Neuron (in vitro differentiated cells): ENCODE measurements around the gene VAV2.

ENCODE experiments used
- H2AFZ ChIP-seq: one replicate; pipeline ENCODE4 v1.6.1; 2013; ENCODE audit warnings: low read depth, mild to moderate bottlenecking, inconsistent platforms, low read length, moderate library complexity
- H3K27me3 ChIP-seq: one replicate; pipeline ENCODE4 v1.6.1; 2013; ENCODE audit warnings: low read length; ENCODE audit not compliant: insufficient read depth
- H3K36me3 ChIP-seq: one replicate; pipeline ENCODE4 v1.6.1; 2013; ENCODE audit warnings: low read length; ENCODE audit not compliant: insufficient read depth
- H3K4me1 ChIP-seq: one replicate; pipeline ENCODE4 v1.6.1; 2013; ENCODE audit warnings: low read length; ENCODE audit not compliant: insufficient read depth
- H3K4me3 ChIP-seq: 2 replicates; pipeline ENCODE4 v1.5.1; 2013; ENCODE audit warnings: mild to moderate bottlenecking, low read length, moderate library complexity
- H3K9me3 ChIP-seq: one replicate; pipeline ENCODE4 v1.6.1; 2013; ENCODE audit warnings: low read length

VAV2 gene

DNA sequence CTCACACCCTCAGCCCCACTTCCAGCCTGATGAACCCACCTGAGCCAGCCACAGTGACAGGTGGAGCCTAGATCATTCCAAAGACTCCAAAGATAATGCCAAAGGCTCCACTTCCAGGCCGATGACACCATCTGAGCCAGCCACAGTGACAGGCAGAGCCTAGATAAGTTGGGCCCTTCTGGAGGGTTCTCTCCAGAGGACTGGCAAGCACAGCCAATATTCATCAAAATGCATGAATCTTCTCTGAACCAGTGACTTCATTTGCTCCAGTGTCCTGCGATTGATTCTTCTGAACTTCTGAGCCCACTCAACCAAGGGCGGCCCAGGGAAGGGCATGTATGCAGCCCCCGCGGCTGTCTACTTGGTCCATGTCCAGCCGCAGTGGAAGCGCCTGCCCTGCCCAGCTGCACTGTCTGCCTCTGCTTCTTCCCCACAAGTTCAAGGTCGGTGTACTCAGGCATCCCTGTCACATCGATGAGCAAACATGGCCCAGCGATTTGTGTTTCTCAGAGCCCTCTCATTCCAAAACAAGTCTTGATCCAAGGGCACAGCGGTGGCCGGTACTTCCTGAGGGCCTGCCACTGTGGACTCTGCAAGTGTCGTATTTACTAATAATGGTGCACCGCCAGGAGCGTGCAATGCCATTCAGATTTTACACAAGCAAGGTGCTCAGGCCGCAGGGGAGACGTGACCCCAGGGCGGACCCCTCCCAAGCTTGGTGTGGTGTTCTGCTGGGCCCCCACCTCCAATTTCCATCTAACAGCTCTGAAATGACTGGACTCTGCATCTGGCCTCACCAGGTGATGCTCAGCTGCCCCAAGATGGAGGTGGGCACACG, 107.0 kb downstream of the VAV2 start:
- H3K4me1 ChIP-seq, result peaks cover 58% of the 10 kb centered on the region

DNA sequence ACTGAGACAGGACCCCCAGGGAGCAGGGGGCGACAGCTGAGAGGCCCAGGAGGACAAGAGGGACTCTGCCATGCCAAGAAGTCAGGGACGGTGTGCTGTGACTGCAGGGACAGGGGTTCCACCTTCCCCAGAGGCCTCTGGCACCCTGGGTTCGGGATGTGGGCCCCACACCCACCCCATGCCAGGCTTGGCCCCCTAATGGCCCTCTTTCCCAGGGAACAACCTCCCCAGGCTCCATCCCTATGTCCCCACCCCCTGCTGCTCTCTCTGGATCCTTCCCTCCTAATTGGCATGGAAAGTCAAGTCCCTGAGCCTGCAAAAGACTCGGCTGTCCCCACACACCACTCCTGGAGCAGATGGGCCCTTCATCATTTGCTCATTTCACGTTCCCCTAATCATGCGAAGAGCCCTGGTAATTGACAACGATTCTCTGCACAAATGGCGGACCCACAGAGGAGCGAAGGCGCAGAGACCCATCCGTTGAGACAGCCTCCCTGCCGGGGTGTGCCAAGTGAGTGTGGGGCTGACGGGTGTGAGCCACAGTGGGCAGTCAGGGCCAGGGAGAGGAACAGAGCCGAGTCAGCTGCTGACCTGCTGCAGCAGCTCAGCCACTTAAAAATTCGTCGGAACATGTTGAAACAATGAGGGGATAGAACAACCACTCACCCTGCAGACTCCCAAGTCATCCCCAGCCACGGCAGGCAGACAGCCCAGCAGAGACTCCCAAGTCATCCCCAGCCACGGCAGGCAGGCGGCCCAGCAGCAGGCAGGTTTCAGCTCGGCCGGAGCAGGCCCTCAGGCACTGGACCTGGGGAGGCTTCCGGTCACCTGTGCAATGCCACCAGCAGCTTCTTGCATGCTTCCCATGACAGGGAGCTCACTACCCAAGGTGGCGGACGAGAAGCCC, 109.0 kb downstream of the VAV2 start:
- H3K36me3 ChIP-seq, result no peaks in the 10 kb centered on the region
- no peaks in the 10 kb centered on the region for H3K27me3 ChIP-seq
- H3K9me3 ChIP-seq, result no peaks in the 10 kb centered on the region
- H3K4me3 ChIP-seq, result no peak overlapping the region
- no peak overlapping the region for H2AFZ ChIP-seq
- peaks cover 37% of the 10 kb centered on the region for H3K4me1 ChIP-seq

More for the DNA sequence above, 107.0 kb downstream of the VAV2 start:
- no peaks in the 10 kb centered on the region for H3K9me3 ChIP-seq
- H3K27me3 ChIP-seq, result no peaks in the 10 kb centered on the region
- H3K36me3 ChIP-seq, result no peaks in the 10 kb centered on the region
- H3K4me3 ChIP-seq, result no peak overlapping the region
- H2AFZ ChIP-seq, result no peak overlapping the region

DNA sequence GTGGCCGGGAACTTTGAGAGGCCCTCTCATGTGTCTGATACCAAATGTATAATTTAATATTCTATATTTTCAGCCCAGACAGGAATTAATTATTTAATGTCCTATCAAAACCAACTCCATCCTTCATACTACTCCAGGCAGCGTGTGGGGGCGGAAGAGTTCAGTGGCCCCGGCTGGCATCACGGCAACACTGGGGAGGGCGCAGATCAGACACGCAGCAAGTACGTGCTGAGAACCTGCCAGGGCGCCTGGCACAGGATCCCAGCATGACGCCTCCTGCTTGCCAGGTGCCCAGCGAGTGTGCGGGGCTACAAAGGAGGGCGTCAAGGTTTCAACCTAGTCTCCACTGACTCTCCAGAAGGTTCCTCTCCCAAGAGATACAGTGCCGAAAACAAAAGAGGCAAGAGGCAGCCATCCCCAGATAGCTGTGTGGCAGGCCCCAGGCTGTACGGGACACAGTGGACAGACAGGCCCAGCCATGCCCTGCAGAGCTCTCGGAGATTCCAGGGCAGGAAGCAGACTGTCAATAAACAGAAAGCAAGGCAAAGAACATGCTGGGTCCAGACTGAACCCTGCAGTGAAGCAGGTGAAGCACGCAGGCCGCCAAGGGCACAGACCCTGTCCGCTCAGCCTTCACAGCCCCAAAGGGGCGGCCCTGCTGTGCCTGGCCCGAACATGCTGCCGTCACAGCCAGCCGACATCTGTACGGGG, 110.3 kb downstream of the VAV2 start:
- peaks cover 25% of the 10 kb centered on the region for H3K4me1 ChIP-seq

DNA sequence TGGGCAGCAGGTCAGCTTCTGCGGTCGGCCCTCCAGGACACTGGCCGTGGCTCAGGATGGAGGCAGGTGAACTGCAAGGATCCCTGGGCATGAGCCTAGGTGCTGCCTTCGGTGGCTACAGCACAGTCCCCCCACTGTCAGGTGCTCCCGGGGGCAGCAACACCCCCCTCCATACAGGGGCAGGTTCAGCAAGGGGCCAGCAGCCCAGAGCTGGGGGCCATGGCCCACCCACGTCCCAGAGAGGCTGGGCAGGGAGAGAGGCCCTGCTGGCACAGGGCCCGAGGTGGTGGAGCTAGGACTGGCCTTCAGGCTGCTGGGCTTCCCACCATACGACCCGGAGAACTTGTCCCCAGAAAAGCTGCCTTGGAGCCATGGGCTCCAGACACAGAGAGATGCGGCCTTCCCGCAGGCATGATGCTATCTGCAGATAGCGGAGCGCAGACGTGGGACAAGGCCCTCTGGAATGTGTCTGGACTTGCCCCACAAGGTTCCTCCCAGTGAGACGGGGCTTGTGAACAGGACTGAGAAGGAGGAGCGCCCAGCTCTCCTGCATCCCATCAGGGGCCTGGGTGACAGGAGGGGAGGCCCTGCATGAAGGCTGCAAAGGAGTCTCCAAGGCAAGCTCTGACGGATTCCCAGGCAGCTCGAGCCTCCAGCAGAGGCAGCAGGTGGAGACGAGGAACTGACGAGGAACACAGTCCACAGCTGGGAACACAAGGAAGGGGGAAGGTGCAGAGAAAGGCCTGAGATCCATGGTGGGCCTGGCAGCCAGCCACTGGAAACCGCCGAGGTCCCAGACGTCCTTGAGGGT, 111.1 kb downstream of the VAV2 start:
- Histone ChIP-seq H3K4me3 (no peak overlapping the region), H3K9me3 (no peaks in the 10 kb centered on the region), H2AFZ (no peak overlapping the region), H3K36me3 (no peaks in the 10 kb centered on the region), H3K4me1 (peaks cover 17% of the 10 kb centered on the region), H3K27me3 (no peaks in the 10 kb centered on the region)

More for the DNA sequence above, 110.3 kb downstream of the VAV2 start:
- Histone ChIP-seq H3K36me3 (no peaks in the 10 kb centered on the region), H3K9me3 (no peaks in the 10 kb centered on the region), H3K27me3 (no peaks in the 10 kb centered on the region), H2AFZ (no peak overlapping the region), H3K4me3 (no peak overlapping the region)

DNA sequence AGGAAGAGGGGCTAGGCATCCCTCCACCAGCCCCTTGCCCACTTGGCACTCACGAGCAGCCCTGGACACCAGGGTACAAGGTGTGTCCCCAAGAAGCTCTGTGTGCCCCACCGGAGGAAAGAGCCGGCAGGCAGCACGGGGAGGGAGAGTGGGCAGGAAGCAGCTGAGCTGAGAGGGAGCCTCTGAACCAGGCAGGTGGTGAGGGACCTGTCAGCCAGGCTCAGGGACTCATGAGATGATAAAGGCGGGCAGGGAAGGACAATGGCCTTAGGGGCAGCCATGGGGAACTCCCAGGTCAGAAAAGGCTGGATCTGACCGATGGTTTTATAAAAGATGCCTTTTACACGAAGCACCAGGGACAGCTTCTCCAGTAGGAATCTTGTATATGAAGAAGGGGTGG, 112.0 kb downstream of the VAV2 start:
- H3K4me1 ChIP-seq, result peaks cover 23% of the 10 kb centered on the region

DNA sequence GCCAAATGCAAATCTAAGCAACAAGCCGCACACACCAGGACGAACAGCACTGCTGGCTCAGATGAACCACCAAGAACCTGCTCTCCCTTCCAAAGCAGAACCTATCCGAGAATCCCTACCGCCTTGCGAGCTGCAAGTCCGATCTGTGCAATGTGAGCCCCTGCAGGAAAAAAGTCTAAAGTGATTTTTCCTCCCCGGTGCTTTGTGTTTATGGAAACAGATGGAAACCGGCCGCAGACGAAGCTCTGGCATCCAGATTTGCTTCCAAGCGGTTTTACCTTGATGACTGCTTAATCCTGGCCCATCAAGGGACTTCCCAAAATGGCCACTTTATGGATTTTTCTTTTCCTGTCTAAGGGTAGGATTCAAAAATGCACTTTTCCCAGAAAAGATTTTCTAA, 112.5 kb downstream of the VAV2 start:
- H3K27me3 ChIP-seq, result no peaks in the 10 kb centered on the region
- no peak overlapping the region for H3K4me3 ChIP-seq
- no peaks in the 10 kb centered on the region for H3K36me3 ChIP-seq
- peaks cover 26% of the 10 kb centered on the region for H3K4me1 ChIP-seq
- H3K9me3 ChIP-seq, result no peaks in the 10 kb centered on the region
- no peak overlapping the region for H2AFZ ChIP-seq

More for the DNA sequence above, 112.0 kb downstream of the VAV2 start:
- no peak overlapping the region for H2AFZ ChIP-seq
- H3K27me3 ChIP-seq, result no peaks in the 10 kb centered on the region
- no peaks in the 10 kb centered on the region for H3K9me3 ChIP-seq
- no peaks in the 10 kb centered on the region for H3K36me3 ChIP-seq
- H3K4me3 ChIP-seq, result no peak overlapping the region

DNA sequence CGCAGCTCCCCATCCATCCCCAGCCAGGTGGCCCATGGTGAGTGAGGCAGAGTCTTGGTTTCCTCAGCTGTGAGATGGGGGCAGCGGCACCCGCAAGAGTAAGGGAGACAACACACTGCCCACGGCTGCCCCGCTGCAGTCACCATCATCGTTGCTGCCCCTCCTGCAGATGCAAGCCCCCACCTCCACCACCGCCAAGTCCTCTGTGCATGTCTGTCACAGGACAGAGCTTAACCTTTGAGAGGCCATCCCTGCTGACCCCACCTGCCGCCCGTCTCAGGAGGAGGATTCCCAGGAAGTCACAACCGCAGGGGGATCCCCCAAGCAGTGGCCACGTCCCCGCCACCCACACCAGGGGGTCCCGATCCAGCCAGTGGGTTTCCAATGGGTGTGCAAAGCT, 113.7 kb downstream of the VAV2 start:
- H3K36me3 ChIP-seq, result no peaks in the 10 kb centered on the region
- no peaks in the 10 kb centered on the region for H3K9me3 ChIP-seq
- H3K4me3 ChIP-seq, result no peak overlapping the region
- peaks cover 33% of the 10 kb centered on the region for H3K4me1 ChIP-seq
- no peaks in the 10 kb centered on the region for H3K27me3 ChIP-seq
- no peak overlapping the region for H2AFZ ChIP-seq

DNA sequence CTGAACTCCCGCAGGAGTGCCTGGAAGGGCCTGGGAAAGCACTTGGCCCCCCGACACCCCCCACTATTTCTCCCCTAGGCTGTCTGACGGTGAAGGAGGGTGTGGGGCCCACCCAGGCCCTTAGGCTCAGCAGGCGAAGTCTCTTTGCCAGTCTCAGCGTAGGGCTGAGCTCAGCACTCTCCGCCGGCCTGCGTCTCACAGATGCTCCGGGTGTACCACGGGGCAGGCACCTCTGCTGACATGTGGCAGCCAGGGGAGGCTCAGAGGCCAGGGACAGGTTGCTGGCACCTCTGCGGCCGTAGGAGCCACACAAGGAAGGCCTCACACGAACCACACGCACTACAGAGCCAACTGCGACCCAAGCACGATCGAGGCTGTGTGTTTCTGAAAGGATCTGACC, 114.2 kb downstream of the VAV2 start:
- Histone ChIP-seq H3K4me3 (no peak overlapping the region), H3K27me3 (no peaks in the 10 kb centered on the region), H3K36me3 (no peaks in the 10 kb centered on the region), H3K4me1 (peaks cover 28% of the 10 kb centered on the region), H3K9me3 (no peaks in the 10 kb centered on the region), H2AFZ (no peak overlapping the region)

DNA sequence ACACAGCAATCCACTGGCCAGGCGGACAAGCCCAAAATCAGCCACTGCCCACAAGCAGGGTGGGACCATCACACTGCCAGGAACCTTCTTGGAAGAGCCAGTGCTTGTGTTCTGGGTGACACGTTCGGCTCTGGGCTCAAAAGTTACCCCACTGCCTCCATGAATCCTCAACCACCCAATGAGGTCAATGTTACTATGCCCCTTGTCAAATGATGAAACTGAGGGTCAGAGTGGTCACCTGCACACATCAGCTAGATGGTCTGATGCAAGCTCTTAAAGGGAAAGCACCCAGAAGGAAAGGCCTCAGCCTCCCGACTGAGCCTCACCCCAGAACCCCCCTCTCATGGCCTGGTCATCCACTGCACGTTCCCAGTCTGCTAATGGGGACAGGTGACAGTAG, 114.8 kb downstream of the VAV2 start:
- Histone ChIP-seq H3K4me3 (no peak overlapping the region), H3K4me1 (peaks cover 22% of the 10 kb centered on the region), H3K36me3 (no peaks in the 10 kb centered on the region), H3K27me3 (no peaks in the 10 kb centered on the region), H2AFZ (no peak overlapping the region), H3K9me3 (no peaks in the 10 kb centered on the region)

DNA sequence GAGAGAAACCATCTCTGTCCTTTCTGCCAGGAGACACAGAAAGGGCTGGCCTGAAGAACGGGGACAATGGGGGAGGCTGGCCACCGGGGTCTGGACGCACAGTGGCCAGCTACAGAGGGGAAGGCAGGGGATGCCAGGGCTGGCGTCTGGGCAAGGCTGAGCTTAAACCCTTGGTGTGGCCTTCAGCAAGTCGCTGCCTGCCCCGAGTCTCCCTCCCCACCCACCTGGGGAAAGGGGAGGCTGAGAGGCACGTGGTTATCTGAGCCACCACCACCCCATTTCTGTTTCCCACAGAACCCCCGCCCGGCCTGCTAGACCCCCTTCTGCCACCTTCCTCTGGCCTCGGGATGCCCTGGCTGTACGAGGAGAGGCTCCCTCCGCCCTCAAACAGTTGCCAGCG, 115.3 kb downstream of the VAV2 start:
- H3K4me1 ChIP-seq, result peaks cover 19% of the 10 kb centered on the region
- H2AFZ ChIP-seq, result no peak overlapping the region
- no peak overlapping the region for H3K4me3 ChIP-seq
- no peaks in the 10 kb centered on the region for H3K27me3 ChIP-seq
- H3K36me3 ChIP-seq, result no peaks in the 10 kb centered on the region
- no peaks in the 10 kb centered on the region for H3K9me3 ChIP-seq

DNA sequence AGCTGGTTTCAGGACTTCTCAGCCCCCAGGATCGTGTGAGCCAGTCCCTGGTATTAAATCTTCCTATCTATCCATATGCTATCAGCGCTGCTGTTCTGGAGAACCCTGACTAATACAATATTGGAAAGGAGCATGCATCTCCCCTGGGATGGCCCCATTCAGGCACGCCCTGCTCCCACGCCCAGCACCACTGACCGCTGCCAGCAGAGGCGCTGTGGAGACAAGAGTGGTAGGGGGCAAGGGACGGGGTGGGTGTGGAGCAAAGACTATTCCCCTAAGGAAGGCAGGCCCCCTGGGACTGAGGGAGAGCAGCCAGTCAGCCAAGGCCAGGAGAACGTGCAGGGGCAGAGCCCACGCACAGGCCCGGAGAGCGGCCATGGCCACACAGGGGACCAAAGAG, 116.0 kb downstream of the VAV2 start:
- H3K4me3 ChIP-seq, result no peak overlapping the region
- no peak overlapping the region for H2AFZ ChIP-seq
- no peaks in the 10 kb centered on the region for H3K27me3 ChIP-seq
- H3K4me1 ChIP-seq, result peaks cover 19% of the 10 kb centered on the region
- no peaks in the 10 kb centered on the region for H3K9me3 ChIP-seq
- no peaks in the 10 kb centered on the region for H3K36me3 ChIP-seq

DNA sequence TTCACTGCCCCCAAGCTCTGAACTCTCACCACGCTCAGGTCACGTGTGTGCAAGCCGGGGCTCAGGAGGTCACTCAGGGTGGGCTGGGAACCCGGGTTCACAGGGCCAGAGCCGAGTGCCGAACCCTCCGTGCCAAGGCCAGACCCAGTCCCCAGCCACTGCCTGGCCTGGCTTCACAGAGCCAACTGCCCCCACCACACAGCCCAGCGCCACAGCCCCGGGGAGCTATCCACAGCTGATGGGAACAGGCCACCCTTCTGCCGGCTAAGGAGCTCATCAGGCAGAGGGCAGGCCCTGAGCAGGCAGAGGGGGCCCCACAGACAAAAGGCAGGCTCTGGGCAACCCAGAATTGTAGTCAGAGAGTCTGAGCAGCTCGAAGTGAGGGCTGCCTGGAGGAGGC, 117.0 kb downstream of the VAV2 start:
- Histone ChIP-seq H3K4me1 (peaks cover 23% of the 10 kb centered on the region), H3K36me3 (no peaks in the 10 kb centered on the region), H2AFZ (no peak overlapping the region), H3K27me3 (no peaks in the 10 kb centered on the region), H3K4me3 (no peak overlapping the region), H3K9me3 (no peaks in the 10 kb centered on the region)
